T-helper 1 cell (primary cell): ENCODE data around the gene AAGAB.
A peak's percentile ranks its signal among the peaks of the same experiment; 100 is the strongest.

Experiments
- DNase-seq, 5 donors: peaks; one replicate each; pipeline ENCODE4 v3.0.0-alpha.2; 2012 to 2020

The AAGAB gene

DNA sequence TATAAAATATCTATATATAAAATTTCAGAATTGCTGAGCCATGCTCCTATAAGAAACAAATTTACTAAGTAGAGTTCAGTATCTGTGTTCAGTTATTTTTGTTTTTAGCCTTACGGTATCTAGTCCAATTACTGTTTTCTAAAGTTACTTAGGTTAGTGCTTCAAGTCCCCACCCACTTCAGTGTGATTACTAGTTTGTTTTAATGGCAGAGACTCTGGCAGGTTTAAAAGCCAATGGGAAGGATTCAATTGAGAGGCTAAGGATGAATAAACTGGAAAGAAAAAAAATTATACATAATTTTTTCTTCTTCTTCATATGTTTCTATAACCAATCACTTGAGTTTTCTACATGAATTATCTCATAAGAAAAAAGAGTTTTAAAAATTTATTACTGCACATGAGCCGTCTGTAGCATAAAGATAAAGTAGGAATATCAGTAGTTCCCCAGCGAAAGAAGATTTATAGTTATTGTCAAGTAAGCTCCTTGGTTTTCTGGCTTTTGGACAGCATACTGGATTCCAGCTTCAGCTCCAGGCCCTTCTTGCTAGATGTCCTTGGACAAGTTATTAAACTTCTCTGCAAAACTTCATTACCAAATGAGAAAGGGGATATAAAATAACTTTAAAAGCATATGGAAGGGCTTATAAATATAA, 46.8 kb downstream of the AAGAB start:
- no peak for DNase-seq

DNA sequence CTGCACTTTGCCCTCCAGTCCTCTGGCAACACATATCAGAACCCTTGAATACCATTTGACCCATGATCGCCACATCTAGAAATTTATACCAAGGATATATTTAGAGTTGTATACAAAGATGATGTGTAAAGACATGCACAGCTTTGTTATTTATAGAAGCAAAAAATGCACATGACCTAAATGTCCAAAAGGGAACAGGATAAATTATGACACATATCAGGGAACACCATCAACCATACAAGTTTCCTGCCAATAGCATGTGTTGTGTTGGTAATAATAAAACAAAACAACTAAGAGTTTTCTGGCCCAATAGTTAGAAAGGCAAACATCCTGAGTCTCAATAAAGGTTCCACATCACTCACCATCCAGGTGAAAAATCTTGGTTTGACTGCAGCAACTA, 51.5 kb downstream of the AAGAB start:
- DNase-seq, result no peak

- DNase-seq, result no peak
Measured at GRCh38 chr15:67202091-67202490, 52.4 kb downstream of the AAGAB start.

DNA sequence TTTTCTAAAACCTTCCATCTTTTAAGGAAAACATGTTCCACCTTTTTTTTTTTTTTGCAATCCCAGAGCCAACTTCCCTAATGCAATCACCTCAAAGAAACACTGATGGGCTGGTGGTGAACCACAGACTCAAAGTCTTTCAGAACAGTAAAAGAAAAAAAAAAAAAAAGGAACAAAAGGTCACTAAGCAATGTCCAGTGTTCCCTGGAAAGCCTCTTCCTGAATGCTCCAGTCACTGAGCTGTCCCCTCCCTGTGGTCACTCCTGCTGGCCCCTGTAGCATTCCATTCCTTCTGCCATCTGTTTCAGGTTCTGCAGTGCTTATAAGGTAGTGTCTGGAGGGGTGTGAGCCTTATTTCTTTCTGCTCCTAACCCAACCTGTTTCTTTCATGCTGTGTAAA, 53.3 kb downstream of the AAGAB start:
- no peak for DNase-seq

GRCh38 chr15:67199881-67200763, 54.3 kb downstream of the AAGAB start:
- DNase-seq, result no peak

- DNase-seq, result no peak
Measured at GRCh38 chr15:67199391-67199790, 55.1 kb downstream of the AAGAB start.

DNA sequence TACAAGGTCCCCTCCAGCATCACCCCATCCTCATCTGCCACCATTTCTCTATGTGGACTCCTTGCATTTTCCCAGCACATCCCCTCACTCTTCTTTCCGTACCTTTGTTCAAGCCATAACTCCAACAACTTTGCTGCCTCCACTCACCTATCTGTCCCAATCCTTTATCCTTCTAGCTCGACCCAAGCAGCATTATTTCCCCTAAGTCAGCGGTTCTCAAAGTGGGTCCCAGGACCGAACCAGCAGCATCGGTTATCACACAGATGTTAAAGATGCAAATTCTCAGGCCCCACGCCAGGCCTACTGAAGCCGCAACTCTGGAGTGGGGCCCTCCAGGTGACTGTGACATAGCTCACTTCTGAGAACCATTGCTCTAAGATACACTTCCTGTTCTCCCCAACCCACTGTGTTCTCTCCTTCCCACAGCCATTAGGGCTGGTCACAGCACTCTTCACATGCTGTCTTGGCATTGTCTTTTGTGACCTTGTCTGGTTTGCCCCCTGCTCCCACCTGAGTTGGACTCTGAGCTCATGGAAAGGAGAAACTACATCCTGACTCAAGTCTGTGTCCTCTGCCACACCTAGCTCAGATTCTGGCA, 56.2 kb downstream of the AAGAB start:
- DNase-seq, result peak in 1 of 5 donors; percentile 45

DNA sequence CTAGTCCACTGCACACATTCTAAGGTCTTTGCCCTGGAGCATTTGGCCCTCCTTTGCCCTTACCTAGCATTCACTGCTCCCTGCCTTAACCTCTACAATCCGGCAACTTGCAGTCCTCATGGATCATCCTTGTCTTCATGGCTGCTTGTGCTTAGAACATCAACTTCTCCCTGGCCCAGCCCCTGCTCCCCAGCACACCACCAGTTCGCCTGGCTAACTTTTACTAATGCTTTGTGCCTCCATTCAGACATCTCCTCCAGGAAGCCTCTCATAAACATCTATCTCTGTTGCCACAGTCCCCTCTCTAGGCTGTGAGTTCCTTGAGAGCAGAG, 57.1 kb downstream of the AAGAB start:
- DNase-seq, result no peak

GRCh38 chr15:67196672-67197363, 57.6 kb downstream of the AAGAB start:
- no peak for DNase-seq

- DNase-seq, result no peak
Measured at GRCh38 chr15:67196222-67196621, 58.2 kb downstream of the AAGAB start.

DNA sequence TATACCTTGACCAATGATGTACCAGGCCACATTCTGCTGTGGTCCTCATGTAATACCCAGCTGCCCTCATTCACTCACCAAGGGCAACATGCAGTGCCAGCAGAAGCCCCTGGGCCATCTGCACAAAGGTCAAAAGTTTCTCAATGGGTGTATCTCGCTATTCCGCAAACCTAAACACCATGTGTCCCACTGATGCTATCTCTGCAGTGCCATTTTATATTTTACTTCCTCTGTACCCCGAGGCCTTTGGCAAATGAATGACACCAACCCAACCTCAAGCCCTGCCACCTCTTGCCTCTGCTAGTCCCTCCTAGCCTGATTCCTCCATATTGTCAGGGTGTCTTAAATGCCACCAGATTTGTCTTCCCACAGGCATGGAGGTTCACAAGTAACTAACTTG, 59.2 kb downstream of the AAGAB start:
- DNase-seq, result no peak

- DNase-seq, result no peak
Measured at GRCh38 chr15:67194171-67195114, 60.0 kb downstream of the AAGAB start.

- DNase-seq, result no peak
Measured at GRCh38 chr15:67193223-67193990, 61.1 kb downstream of the AAGAB start.

GRCh38 chr15:67192185-67192820, 62.2 kb downstream of the AAGAB start:
- DNase-seq, result no peak

DNA sequence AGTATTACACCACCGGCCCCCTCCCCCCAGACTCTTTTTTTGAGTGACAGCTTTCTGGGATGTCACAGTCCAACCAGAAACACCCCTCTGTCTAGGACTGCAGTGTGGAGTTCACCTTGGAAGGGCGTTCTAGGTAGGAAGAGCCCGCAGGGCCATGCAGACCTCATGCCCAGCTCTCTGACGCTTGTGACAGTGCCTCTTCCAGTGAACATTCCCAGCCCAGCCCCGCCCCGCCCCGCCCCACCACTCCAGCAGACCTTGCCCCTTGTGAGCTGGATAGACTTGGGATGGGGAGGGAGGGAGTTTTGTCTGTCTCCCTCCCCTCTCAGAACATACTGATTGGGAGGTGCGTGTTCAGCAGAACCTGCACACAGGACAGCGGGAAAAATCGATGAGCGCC, 63.6 kb downstream of the AAGAB start:
- DNase-seq, result no peak

DNA sequence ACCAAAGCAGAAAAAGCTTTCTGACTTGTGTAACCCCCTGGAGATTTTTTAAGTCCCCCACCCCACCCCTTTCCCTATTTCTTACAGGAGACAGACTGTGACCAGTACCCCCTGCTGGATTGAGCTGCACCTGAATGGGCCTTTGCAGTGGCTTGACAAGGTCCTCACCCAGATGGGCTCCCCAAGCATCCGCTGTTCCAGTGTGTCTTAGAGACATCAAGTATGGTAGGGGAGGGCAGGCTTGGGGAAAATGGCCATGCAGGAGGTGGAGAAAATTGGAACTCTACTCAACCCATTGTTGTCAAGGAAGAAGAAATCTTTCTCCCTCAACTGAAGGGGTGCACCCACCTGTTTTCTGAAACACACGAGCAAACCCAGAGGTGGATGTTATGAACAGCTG, 64.1 kb downstream of the AAGAB start:
- no peak for DNase-seq

GRCh38 chr15:67189326-67190051, 65.0 kb downstream of the AAGAB start:
- no peak for DNase-seq

DNA sequence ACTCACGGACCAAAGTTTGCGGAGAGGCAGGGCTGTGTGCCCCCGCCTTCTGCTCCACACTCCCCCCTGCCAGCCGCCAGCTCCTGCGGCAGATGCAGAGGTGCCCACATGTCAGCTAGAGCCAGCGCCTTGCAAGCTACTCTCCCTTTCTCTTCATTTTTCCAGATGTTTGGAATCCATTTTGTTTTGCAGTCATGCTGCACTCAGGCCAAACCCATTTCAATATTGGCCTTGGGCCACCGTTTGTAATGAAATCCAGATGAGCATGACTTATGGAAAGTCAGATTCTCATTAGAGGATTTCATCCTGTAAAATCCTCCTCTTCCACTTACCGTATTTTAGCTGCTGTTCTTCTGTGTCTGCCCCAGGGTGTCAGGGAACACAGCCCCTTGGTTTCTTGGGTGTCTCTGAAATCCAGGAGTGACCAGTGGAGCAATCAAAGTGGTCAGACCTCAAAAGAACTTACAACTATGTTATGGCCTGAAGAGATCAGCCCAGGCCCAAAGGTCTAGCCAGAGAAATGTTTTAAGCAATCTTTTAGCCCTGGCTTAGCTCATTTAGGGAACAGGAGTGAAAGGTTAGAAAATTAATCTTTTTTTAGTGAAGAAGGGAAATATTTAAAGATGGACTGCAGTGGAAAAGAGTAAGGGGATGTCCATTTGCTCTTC, 65.8 kb downstream of the AAGAB start:
- no peak for DNase-seq

DNA sequence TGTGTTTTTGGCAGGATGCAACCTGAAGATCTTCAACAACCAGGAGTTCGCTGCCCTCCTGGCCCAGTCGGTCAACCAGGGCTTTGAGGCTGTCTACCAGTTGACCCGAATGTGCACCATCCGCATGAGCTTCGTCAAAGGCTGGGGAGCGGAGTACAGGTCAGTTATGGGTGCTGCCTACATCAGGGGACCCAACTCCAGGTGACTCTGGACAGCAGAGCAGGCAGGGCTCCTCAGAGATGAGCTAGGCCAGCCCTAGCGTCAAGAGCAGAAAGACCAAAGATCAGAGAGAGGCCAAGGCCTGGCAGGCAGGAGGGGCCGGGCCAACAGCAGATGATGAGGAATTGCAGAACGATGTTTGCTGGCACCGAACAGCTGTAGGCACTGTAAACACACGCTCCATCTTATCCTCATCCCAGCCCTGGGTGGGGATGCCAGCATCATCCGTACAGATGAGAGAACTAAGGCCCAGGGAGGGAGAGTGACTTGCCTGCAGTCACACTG, 67.1 kb downstream of the AAGAB start:
- no peak for DNase-seq
